Measurements from ENCODE around the gene MS4A18. TPM values are rescaled to one million over a fixed set of nuclear protein-coding genes. Genes with fewer than 3 reads are reported as not detected.

Gene MS4A18
- total RNA-seq, 2 experiments from 2014 or later, result not detected

DNA sequence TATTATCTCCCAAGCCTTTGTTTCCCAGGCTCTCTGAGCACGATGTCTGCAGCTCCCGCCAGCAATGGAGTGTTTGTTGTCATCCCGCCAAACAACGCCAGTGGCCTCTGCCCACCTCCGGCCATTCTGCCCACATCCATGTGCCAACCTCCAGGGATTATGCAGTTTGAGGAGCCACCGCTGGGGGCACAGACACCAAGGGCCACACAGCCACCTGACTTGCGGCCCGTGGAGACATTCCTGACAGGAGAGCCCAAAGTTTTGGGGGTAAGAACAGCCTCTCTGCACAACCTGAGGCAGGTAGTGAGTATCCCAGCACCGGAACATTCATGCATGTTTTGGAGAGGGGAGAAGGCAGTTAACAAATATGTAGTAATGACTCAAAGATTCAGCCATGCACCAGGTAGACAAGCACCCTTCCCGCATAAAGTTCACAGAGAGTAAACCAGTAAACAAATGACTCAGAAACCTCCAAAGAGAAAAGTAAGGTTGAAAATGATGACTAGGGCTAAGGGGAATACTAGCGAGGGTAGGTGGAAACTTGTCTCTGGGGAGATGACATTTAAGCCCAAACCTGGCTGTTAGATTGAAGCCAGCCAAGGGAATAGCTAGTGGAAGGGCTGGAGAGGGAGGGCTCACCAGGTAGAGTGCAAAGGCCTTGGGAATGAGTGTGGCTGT is 39.3 kb downstream of the MS4A18 start:
- ChIA-PET POLR2A (no interaction called here), CTCF (interaction anchor here (1.3 to 2.5 kb wide), 2 partner anchors 12 to 15 kb away, joined by 3 to 7 read pairs; no protein-coding TSS in a partner anchor)

DNA sequence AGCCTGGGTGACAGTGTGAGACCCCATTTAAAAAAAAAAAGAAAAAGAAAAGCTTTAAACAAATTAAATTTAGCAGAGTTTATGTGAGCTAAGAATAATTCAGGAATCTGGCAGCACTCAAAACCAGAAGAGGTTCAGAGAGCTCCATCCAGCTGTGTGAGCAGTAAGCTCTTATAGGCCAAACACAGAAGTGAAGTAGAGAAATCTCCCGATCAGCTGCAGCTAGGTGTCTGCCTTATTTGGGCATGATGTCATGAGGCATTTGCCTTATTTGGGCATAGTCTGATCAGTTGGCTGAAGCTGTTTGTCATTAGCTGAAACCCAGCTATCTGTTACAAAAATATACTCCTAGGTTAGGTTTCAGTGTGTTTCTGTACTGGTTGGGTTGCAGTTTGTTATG is 40.4 kb downstream of the MS4A18 start:
- POLR2A ChIA-PET, result no interaction called here
- CTCF ChIA-PET, result no interaction called here

DNA sequence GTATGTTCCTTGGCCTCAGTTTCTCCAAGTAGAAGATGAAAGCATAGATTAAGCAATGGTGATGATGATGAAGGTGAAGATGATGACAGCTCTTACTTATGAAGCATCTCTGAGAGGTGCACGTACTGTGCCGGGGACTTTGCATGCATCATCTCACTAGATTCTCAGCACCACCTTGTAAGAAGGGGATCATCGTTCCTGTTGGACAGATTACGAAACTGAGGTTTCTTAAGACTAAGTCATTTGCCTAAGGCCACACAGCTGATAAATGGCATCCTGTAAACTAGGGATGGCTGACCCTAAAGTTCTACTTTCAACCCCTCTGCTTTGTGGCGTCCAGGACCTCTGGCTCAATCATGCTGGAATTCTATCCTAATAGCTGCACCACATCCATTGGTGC is 40.8 kb downstream of the MS4A18 start:
- ChIA-PET POLR2A (interaction anchor here (0.7 kb wide), 1 partner anchor 98 kb away, joined by 3 read pairs; no protein-coding TSS in a partner anchor), CTCF (interaction anchor here (0.6 to 1.0 kb wide), 2 partner anchors 8 to 363 kb away, joined by 3 to 4 read pairs; partner anchors contain the start of gene MS4A15)

DNA sequence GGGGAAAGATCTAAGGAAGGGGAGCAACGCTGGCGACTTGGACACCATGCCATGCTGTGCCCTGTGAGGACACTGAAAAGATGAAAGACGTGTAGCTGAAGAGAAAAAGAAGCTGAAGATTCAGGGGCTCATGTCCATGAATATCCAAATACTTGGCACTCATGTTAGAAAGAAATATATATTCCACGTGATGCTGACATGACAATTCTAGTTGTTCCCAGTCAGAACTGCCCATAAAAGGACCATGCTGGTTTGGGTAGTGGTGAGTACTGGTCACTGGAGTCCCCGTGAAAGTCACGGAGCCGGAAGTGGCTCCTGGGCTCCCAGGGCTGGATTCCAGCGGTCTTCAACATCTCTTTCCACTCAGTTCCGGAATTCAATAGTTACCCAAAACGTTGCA is 42.0 kb downstream of the MS4A18 start:
- ChIA-PET POLR2A (no interaction called here), CTCF (interaction anchor here (1.6 kb wide), 1 partner anchor 29 kb away, joined by 3 read pairs; no protein-coding TSS in a partner anchor)

DNA sequence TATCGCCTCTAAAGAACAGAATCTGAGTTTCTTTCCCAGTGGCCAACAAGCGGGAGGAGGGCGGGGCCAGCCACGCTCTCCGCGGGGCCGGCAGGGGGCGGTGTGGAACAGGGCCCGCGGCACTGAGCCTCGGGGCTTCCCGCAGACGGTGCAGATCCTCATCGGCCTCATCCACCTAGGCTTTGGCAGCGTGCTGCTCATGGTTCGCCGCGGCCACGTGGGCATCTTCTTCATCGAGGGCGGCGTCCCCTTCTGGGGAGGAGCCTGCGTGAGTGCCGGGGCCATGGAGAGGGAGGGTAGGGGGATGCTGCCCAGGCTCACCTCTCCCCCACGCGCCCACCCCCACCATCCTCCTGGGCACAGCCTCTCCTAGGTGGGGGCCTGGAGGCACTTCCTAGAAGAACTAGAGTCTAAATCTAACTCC is 42.9 kb downstream of the MS4A18 start:
- ChIA-PET POLR2A (no interaction called here), CTCF (interaction anchor here (1.6 to 2.9 kb wide), 2 partner anchors 12 to 29 kb away, joined by 3 to 9 read pairs; no protein-coding TSS in a partner anchor)

DNA sequence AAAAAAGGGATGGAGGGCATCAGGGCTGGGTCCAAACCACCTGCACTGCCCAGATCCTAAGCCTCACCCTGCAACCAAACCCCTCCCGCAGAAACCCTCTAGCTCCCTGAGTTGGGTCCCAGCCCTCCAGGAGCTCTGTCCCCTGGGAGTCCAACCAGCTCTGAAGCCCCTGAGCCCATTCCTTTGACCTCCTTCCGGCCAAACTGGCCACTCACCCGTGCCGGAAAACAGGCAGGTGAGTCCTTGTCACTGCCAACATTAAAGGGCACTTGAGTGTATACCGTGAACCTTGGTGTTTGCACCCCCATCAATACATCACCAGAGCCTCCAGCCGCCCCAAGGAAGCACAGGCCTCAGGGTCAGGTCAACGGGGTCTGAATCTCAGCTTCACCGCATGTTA is 43.7 kb downstream of the MS4A18 start:
- ChIA-PET CTCF (interaction anchor here (2.9 kb wide), 1 partner anchor 11 kb away, joined by 9 read pairs; no protein-coding TSS in a partner anchor), POLR2A (no interaction called here)

DNA sequence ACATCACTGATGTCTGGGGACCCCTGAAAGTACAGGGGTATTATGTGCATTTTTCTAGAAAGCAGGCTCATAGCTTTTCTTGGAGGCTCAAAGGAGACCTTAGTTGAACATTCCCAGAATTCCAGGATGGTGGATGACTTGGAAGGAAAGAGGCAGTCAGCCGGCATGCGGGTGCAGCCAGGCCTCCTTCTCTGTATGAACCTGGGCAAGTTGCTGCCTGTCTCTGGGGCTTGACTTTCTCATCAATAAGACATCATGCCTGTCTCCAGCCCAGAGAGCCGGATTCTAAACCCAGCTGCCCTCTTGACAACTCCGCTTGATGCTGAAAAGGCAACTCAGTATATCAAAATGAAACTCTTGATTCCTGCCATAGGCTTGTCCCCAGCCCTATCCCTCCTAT is 44.8 kb downstream of the MS4A18 start:
- CTCF ChIA-PET, result interaction anchor here (1.7 to 2.9 kb wide), 2 partner anchors 9 to 10 kb away, joined by 5 to 9 read pairs; no protein-coding TSS in a partner anchor
- POLR2A ChIA-PET, result no interaction called here

DNA sequence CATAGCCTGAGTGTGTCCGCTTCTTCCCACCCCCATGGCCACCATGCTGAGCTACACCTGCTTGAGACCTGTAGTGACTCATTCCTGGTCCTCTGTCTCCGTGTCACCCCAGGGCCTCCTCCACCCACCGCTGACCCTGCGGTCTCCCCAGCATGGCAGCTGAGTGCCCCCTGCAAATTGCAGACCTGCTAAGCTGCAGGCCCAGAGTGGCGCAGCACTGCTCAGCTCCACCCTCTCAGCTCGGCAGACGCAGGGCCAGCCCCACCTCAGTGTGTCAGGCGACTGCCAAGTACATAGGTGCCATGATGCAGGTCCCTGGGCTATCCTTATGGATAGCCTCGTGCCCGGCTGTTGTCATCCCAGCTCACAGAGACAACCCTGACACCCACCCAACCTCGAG is 45.3 kb downstream of the MS4A18 start:
- ChIA-PET CTCF (interaction anchor here (1.7 to 2.9 kb wide), 2 partner anchors 9 kb away, joined by 5 to 9 read pairs; no protein-coding TSS in a partner anchor), POLR2A (no interaction called here)

DNA sequence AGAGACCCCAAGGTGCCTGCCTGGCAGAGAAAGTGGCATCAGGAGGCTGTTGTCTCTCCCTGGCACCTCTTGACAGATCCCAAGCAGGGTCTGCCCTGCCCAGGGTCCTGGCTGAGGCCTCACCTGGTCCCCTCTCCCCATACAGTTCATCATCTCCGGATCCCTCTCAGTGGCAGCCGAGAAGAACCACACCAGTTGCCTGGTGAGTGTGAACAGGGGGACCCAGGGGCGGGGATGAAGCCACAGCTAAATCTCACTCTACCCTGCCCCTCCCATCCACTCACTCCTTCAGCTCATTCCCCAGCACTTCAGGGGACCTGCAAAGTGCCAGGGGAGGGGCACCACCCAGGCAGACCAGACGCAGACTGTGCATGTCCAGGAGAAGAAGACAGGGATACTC is 46.6 kb downstream of the MS4A18 start:
- ChIA-PET POLR2A (no interaction called here), CTCF (no interaction called here)

DNA sequence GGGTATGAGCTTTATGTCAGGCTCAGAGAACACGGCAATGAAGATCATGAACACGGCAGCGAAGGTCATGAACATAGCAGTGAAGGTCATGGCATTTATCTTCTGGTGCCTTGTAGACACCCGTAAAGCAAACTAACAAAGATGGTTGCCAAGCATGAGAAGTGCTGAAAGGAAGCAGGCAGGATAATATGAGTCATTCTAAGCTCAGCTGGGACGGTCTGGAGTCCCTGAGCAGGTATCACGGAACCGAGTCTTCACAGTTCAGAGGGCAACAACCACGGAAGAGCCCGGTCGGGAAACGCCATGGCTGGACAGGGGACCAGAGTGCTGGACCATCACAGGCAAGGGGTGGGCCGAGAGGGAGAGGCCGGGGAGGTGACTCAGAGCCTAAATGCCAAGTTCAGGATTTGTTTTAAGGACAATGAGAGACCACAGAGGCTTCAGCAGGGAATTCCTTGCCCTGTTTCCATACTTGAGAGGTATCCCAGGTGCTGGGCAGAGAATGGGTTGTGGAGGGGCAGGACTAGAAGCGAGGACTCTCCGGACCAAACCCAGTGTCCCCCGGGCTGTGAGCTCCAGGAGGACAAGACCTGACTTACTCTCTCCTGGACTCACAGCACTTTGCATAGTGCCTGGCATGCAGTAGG is 47.5 kb downstream of the MS4A18 start:
- CTCF ChIA-PET, result no interaction called here
- POLR2A ChIA-PET, result no interaction called here

DNA sequence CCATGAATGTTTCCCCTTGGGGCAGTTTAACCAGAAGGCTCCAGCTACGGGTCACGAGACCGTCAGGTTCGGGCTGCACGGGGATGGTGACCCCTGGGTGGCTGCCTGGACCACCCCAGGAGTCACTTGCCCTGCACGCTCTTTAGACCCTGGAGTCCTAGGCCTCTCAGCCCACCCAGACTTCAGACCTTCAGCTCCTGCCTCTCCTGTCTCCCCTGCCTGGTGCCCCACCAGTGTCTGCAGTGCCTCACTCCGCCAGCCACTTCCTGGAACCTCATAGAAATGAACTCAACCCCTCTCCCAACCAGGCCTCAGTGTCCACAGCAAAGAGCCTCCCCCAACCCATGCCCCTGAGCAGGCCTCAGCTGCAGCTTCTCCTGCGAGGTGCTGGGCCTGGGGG is 48.1 kb downstream of the MS4A18 start:
- ChIA-PET POLR2A (no interaction called here), CTCF (no interaction called here)

DNA sequence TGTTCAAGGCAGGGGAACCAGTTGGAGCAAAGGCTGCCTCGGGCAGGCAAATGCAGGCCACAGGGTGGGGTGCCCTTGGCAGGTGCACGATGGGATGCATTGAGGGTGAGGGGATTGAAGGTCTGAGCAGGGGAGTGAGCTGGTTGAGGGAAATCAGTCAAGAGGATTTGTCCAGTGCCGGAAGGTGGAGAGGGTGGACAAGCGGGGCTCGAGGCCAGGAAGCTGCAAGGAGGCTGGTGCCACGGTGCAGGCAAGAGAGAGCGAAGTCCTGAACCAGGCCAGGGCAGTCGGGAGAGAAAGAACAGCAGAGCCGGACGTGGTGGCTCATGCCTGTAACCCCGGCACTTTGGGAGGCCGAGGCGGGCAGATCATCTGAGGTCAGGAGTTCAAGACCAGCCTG is 50.2 kb downstream of the MS4A18 start:
- ChIA-PET POLR2A (no interaction called here), CTCF (interaction anchor here (0.9 to 1.7 kb wide), 4 partner anchors 11 to 113 kb away, joined by 3 to 8 read pairs (median 4); partner anchors contain the start of gene MS4A10)

DNA sequence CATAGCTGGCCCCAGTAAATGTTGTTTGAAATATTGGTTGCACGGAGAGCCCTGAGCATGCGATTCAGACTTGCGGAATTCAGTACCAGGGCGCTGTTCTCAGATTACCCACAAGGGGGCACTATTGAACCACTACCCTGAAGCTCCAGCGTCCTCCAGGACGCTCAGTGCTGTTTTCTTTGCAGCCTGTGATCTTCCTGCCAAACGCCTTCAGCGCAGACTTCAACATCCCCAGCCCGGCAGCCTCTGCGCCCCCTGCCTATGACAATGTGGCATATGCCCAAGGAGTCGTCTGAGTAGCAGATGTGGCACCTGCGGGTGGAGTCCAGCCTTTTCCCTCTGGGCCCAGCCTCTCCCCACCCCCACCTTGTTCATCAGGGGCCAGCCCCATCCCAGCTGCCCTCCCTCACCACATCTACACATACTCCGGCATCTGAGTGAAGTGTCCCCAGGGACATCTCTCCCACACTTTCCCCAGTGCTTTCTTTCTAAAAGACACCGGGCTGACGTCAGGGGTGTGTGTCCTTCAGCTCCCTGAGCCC is 51.0 kb downstream of the MS4A18 start:
- CTCF ChIA-PET, result interaction anchor here (0.6 to 1.9 kb wide), 7 partner anchors 10 to 371 kb away, joined by 3 to 8 read pairs (median 3); partner anchors contain the start of genes MS4A10 and PRPF19

DNA sequence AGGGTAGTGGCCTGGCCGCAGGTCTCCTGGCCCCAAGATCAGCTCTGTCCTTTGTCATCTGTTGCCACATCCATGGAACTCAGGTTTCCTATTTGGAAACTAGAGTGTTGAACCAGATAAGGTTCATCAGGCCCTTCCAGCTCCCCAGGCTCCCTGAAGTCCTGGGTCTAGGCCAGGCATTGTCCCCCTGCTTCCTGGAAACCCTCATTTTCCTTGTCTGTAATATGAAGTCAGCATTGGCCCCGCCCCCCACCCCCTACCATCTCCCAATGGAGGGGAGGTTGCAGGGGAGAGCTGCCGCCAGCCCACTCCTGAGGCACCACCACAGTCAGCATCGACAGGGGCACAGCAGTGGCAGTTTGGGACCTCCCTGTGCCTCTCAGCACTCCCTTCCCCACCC is 51.6 kb downstream of the MS4A18 start:
- ChIA-PET POLR2A (no interaction called here), CTCF (interaction anchor here (0.6 to 1.9 kb wide), 5 partner anchors 11 to 372 kb away, joined by 3 to 8 read pairs (median 3); no protein-coding TSS in a partner anchor)

More for the DNA sequence above, 51.0 kb downstream of the MS4A18 start:
- POLR2A ChIA-PET, result no interaction called here

DNA sequence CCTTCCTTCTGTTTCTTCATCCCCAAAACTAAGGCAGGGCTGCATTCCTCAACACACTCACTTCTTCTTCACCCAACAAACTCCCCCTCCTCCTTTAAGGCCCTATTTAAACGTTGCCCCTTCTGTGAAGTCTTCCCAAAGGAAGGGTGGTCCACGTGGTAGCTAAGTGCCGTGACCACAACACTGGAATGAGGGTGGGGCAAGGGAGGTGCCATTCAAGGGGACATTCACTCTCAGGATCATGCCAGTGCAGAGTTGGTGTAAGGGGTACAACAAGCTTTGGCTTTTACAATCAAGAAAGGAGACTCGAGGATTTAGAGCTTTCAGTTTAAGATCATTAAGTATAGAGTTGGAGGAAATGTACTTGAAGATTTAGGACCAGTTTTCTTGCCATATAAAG is 52.6 kb downstream of the MS4A18 start:
- ChIA-PET POLR2A (no interaction called here), CTCF (interaction anchor here (1.4 to 1.9 kb wide), 2 partner anchors 14 to 111 kb away, joined by 3 to 7 read pairs; no protein-coding TSS in a partner anchor)

DNA sequence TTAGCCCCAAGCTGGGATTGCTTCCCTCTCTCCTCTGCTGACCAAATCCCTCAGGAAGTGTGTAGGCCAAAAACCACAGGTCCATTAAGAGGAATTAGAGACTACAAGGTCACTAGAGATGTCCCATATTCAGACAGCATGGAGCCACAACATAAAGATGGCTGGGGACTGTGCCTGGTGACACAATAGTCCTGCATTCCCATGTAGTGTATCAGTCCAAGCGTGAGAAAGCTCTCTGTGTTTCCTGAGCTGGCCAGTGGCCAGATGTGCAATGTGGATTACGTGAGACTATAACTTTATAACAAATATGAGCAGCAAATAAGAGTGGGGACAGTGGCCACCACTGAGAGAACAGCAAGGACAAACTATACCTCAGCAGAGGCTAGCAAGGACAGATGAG is 53.1 kb downstream of the MS4A18 start:
- ChIA-PET CTCF (interaction anchor here (1.4 to 2.6 kb wide), 2 partner anchors 9 to 110 kb away, joined by 3 to 9 read pairs; no protein-coding TSS in a partner anchor), POLR2A (no interaction called here)

DNA sequence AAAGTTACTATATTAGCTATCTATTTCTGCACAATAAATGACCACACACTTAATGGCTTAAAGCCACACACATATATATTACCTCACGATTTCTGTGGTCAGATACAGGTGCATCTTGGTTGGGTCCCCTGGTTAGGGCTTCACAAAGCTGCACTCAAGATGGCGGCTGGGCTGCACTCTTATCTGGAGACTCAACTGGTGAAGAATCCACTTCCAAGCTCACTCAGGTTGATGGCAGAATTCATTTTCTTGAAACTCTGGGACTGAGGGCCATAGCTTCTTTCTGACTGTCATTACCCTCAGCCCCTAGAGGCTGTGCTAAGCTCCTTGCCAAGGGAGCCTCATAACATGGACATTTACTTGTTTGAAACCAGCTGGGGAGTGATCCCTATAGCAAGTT is 55.5 kb downstream of the MS4A18 start:
- ChIA-PET POLR2A (no interaction called here), CTCF (interaction anchor here (1.5 to 2.6 kb wide), 2 partner anchors 11 to 51 kb away, joined by 4 to 9 read pairs; no protein-coding TSS in a partner anchor)

DNA sequence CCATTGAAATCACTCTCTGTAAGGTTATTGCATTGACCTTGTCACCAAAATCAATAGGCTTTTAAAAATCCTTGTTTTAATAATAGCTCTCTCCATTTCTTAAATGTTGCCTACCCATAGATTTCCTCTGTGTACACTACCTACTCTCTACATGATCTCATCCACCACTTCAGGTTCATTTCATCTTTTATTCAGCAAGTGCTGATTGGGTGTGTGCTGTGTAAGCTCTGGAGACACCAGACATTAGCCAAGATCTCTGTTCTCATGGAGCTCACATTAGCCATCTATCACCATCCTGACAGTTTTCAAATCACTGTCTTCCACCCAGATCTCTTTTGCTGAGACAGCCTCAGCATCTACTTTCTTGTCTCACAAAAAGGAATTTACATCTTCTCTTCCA is 56.3 kb downstream of the MS4A18 start:
- ChIA-PET POLR2A (no interaction called here), CTCF (no interaction called here)

DNA sequence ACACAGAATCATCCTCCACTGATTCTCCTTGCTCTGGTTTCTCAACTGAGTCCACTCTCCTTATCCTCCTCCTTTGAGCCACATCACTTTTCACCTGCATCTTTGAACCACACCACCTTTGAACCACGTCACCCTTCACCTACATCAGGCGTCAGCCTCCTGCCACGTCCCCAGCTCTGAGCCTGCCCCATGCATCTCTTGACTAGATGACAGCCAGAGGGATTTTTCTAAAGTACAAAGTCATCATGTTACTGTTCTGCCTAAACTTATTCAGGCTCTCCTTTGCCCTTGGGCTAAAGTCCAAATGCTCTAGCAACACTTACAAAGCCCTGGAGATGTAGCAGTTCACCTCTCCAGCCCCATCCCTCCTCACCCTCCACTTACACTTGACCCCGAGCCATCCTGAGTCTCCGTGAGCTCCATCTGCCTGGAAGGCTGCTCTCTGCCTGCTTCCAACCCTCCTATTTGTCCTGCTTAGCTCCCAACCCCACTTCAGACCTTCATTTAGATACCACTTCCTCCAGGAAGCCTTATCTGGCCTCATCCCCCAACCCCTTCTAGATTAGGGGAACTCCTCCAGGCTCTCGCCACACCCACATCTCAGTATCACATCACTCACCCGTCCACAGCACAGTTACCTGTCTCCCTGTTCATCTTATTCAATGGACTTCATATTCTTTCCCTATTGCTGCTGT is 56.9 kb downstream of the MS4A18 start:
- ChIA-PET CTCF (no interaction called here), POLR2A (no interaction called here)

DNA sequence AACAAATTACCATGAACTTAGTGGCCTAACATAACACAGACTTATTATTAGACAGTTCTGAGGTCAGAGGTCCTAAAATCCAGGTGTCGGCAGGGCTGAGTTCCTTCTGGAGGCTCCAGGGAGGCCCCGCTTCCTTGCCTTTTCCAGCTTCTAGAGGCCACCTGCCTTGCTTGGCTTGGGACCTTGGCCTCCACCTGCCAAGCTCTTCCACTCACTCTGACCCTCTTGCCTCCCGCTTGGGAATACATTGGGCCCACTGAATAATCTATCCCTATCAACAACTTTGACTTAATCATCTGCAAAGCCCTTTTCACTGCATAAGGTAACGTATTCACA is 57.4 kb downstream of the MS4A18 start:
- CTCF ChIA-PET, result no interaction called here
- POLR2A ChIA-PET, result no interaction called here
